Mesangial cell (primary cell): ENCODE measurements around the gene CLDN20. TPM values are rescaled to one million over a fixed set of nuclear protein-coding genes. Genes with fewer than 3 reads are reported as not detected.

ENCODE experiments used
- total RNA-seq: library from RNA; depleted of rRNA; stranded (reverse); fragments of >200 nt; gene quantifications from 2 replicates; pipeline ENCODE4 v1.2.3, GENCODE V29; 2015

The CLDN20 gene
- not detected in 2 replicates for total RNA-seq

GRCh38 chr6:155263373-155264063 is at the start of gene CLDN20:
Gene CLDN20, plus strand, starts transcription at chr6:155264013. Its CDS starts 11,707 bp downstream, at chr6:155275720.

GRCh38 chr6:155314092-155314772 is 50.4 kb downstream of the CLDN20 start, which contains the start of gene TFB1M:
Gene TFB1M, minus strand, starts transcription at chr6:155314484. Its CDS starts 56 bp downstream, at chr6:155314428.

Other genes starting within 250 kb of the CLDN20 start
- 16.6 and 23.0 TPM in 2 replicates for gene TFB1M, start 50.5 kb downstream of the CLDN20 start, total RNA-seq
- not detected in 2 replicates for gene NOX3, start 191.8 kb downstream of the CLDN20 start, total RNA-seq